ENCODE measurements around the gene MYH9.

- no peak for TF ChIP-seq POLR2A (IDR thresholded peaks at IDR 0.05)
- no peak for TF ChIP-seq CTCF (IDR thresholded peaks at IDR 0.05)
- no peak for TF ChIP-seq POLR2AphosphoS5 (IDR thresholded peaks at IDR 0.05)
Observed at GRCh38 chr22:36431977-36432376, 44.2 kb upstream of the MYH9 start.
